IMR-90 (cell line): ENCODE measurements around the gene ROCK2. TPM values are rescaled to one million over a fixed set of nuclear protein-coding genes. Genes with fewer than 3 reads are reported as not detected.

Source experiments
- ATAC-seq: fragments of 200-7000 bp; cut with Tn5 transposase; 2 replicates; pipeline ENCODE4 v1.9.1; 2020; ENCODE audit warnings: low read depth, mild to moderate bottlenecking, moderate library complexity
- Bru-seq: library from RNA; stranded (reverse); fragments of 400-500 nt; gene quantifications from one replicate; lab custom pipeline; 2021; lab: Mats Ljungman, UMichigan
- BruChase-seq, 2 experiments: library from RNA; stranded (reverse); fragments of 400-500 nt; gene quantifications; one replicate each; lab custom pipeline; 2021; lab: Mats Ljungman, UMichigan
- BruUV-seq: library from RNA; stranded (reverse); fragments of 400-500 nt; replicated peaks from 2 replicates; lab custom pipeline; 2021; lab: Mats Ljungman, UMichigan
- CTCF ChIA-PET: fragments of 300-600 bp; formaldehyde crosslinking; extraction: SDS; loops from one replicate; lab custom pipeline; 2021; ENCODE audit warnings: antibody characterized with exemption; lab: Yijun Ruan, JAX
- POLR2A ChIA-PET: fragments of 300-600 bp; sonication (Branson Sonifier 250); formaldehyde crosslinking; loops from one replicate; lab custom pipeline; 2022; ENCODE audit warnings: antibody characterized with exemption; ENCODE audit not compliant: unreplicated experiment; lab: Charles Lee
- DNase-seq: peaks from one replicate; pipeline ENCODE4 v3.0.0; 2013
- H2AFZ ChIP-seq: replicated peaks from 2 replicates; pipeline ENCODE3; 2013; ENCODE audit warnings: low read length, mild to moderate bottlenecking; ENCODE audit not compliant: poor library complexity
- H2AK5ac ChIP-seq: 2 replicates; pipeline ENCODE4 v1.6.1; 2013; ENCODE audit warnings: low read depth, low read length, inconsistent platforms
- H2AK9ac ChIP-seq: replicated peaks from 2 replicates; pipeline ENCODE3; 2013; ENCODE audit warnings: mild to moderate bottlenecking, low read depth, low read length, moderate library complexity; ENCODE audit not compliant: poor library complexity
- H2BK120ac ChIP-seq: 2 replicates; pipeline ENCODE4 v1.6.1; 2013; ENCODE audit warnings: low read depth, low read length, inconsistent platforms
- H2BK15ac ChIP-seq: 3 replicates; pipeline ENCODE4 v1.6.1; 2013; ENCODE audit warnings: low read depth, low read length, inconsistent platforms
- H2BK20ac ChIP-seq: 2 replicates; pipeline ENCODE4 v1.6.1; 2013; ENCODE audit warnings: low read depth, mild to moderate bottlenecking, inconsistent platforms, low read length, moderate library complexity
- H2BK5ac ChIP-seq: 2 replicates; pipeline ENCODE4 v1.6.1; 2013; ENCODE audit warnings: mild to moderate bottlenecking, low read depth, low read length, inconsistent platforms; ENCODE audit not compliant: poor library complexity, severe bottlenecking
- H3K14ac ChIP-seq: replicated peaks from 2 replicates; pipeline ENCODE4 v1.6.1; 2013; ENCODE audit warnings: low read depth, low read length, inconsistent platforms
- H3K18ac ChIP-seq: 2 replicates; pipeline ENCODE4 v1.6.1; 2013; ENCODE audit warnings: low read depth, low read length, control low read depth
- H3K23ac ChIP-seq: 2 replicates; pipeline ENCODE4 v1.6.1; 2013; ENCODE audit warnings: low read depth, low read length, inconsistent platforms
- H3K27ac ChIP-seq: 2 replicates; pipeline ENCODE4 v1.5.1; 2013; ENCODE audit warnings: mild to moderate bottlenecking, control low read depth, low read length; ENCODE audit not compliant: insufficient read depth
- H3K27me3 ChIP-seq: 2 replicates; pipeline ENCODE4 v1.6.1; 2013; ENCODE audit warnings: low read length; ENCODE audit not compliant: control insufficient read depth, insufficient read depth
- H3K36me3 ChIP-seq: 2 replicates; pipeline ENCODE4 v1.6.1; 2013; ENCODE audit warnings: low read length, mixed read lengths; ENCODE audit not compliant: control insufficient read depth, insufficient read depth
- H3K4ac ChIP-seq: 2 replicates; pipeline ENCODE4 v1.6.1; 2013; ENCODE audit warnings: low read depth, low read length, inconsistent platforms
- H3K4me1 ChIP-seq: 2 replicates; pipeline ENCODE4 v1.6.1; 2013; ENCODE audit warnings: low read length, mixed read lengths; ENCODE audit not compliant: control insufficient read depth, insufficient read depth
- H3K4me2 ChIP-seq: 2 replicates; pipeline ENCODE4 v1.6.1; 2013; ENCODE audit warnings: low read depth, mild to moderate bottlenecking, control low read depth, low read length, moderate library complexity
- H3K4me3 ChIP-seq: 2 replicates; pipeline ENCODE4 v1.5.1; 2013; ENCODE audit warnings: low read depth, mild to moderate bottlenecking, control low read depth, low read length, moderate library complexity; ENCODE audit not compliant: insufficient read depth
- H3K56ac ChIP-seq: 2 replicates; pipeline ENCODE4 v1.6.1; 2013; ENCODE audit warnings: low read length, inconsistent platforms; ENCODE audit not compliant: insufficient read depth; ENCODE audit errors: extremely low read depth
- H3K79me1 ChIP-seq, 2 experiments: 2 replicates each; pipeline ENCODE4 v1.6.1; 2013; ENCODE audit warnings: low read length in 2 of 2, inconsistent platforms in 1 of 2, low read depth in 1 of 2
- H3K9ac ChIP-seq: 2 replicates; pipeline ENCODE4 v1.6.1; 2013; ENCODE audit warnings: low read depth, low read length, control low read depth
- H3K9me1 ChIP-seq: 2 replicates; pipeline ENCODE4 v1.6.1; 2013; ENCODE audit warnings: low read length, inconsistent platforms; ENCODE audit not compliant: insufficient read depth
- H3K9me3 ChIP-seq: 2 replicates; pipeline ENCODE4 v1.6.1; 2013; ENCODE audit warnings: low read length; ENCODE audit not compliant: control insufficient read depth, insufficient read depth
- H4K20me1 ChIP-seq: 2 replicates; pipeline ENCODE4 v1.6.1; 2013; ENCODE audit warnings: low read length, inconsistent platforms; ENCODE audit not compliant: insufficient read depth
- H4K5ac ChIP-seq: 2 replicates; pipeline ENCODE4 v1.6.1; 2013; ENCODE audit warnings: mild to moderate bottlenecking, low read depth, low read length, control low read depth
- H4K8ac ChIP-seq, 2 experiments: 2 replicates each; pipeline ENCODE4 v1.6.1; 2013; ENCODE audit warnings: low read depth in 2 of 2, low read length in 2 of 2, control low read depth in 1 of 2, inconsistent platforms in 1 of 2
- H4K91ac ChIP-seq: 2 replicates; pipeline ENCODE4 v1.6.1; 2013; ENCODE audit warnings: low read depth, low read length, inconsistent platforms; ENCODE audit not compliant: insufficient read depth
- BHLHE40 ChIP-seq: fragments of 150-350 bp; IDR thresholded peaks from 2 replicates; pipeline ENCODE4 v1.6.1; 2016; ENCODE audit warnings: mild to moderate bottlenecking, low read depth, low read length
- CEBPB ChIP-seq: IDR thresholded peaks from 2 replicates; pipeline ENCODE4 v1.6.1; 2012; ENCODE audit warnings: low read depth, low read length, improper control_type of control experiment
- CHD1 ChIP-seq: IDR thresholded peaks from 2 replicates; pipeline ENCODE4 v1.6.1; 2012; ENCODE audit warnings: low read depth, low read length, improper control_type of control experiment
- FOS ChIP-seq: fragments of 150-350 bp; IDR thresholded peaks from 2 replicates; pipeline ENCODE4 v1.6.1; 2016; ENCODE audit warnings: low read depth, low read length
- MAZ ChIP-seq: IDR thresholded peaks from 2 replicates; pipeline ENCODE4 v1.6.1; 2012; ENCODE audit warnings: low read depth, mild to moderate bottlenecking, low read length, improper control_type of control experiment, moderate library complexity, borderline replicate concordance
- NFE2L2 ChIP-seq: fragments of 150-350 bp; IDR thresholded peaks from 2 replicates; pipeline ENCODE4 v1.6.1; 2016; ENCODE audit warnings: low read depth, mild to moderate bottlenecking, low read length
- POLR2A ChIP-seq: IDR thresholded peaks from 2 replicates; pipeline ENCODE4 v1.6.1; 2012; ENCODE audit warnings: mild to moderate bottlenecking, low read depth, low read length
- RAD21 ChIP-seq: IDR thresholded peaks from 2 replicates; pipeline ENCODE4 v1.6.1; 2012; ENCODE audit warnings: low read length, improper control_type of control experiment
- RFX5 ChIP-seq: IDR thresholded peaks from 2 replicates; pipeline ENCODE4 v1.8.0; 2012; ENCODE audit warnings: low read depth, mild to moderate bottlenecking, low read length, moderate library complexity
- SMC3 ChIP-seq: fragments of 150-350 bp; IDR thresholded peaks from 2 replicates; pipeline ENCODE4 v1.6.1; 2016; ENCODE audit warnings: low read depth, mild to moderate bottlenecking, antibody characterized with exemption, low read length, moderate library complexity
- USF2 ChIP-seq: fragments of 150-350 bp; IDR thresholded peaks from 2 replicates; pipeline ENCODE4 v1.6.1; 2017; ENCODE audit warnings: mild to moderate bottlenecking, antibody characterized with exemption, low read length, low read depth
- WGBS, 2 experiments: methylation state at CpG; one replicate each; pipeline versions ENCODE4 v1.1.5 to v1.1.7; 2013; ENCODE audit warnings: missing lambda C conversion rate in 2 of 2; ENCODE audit not compliant: insufficient read length in 1 of 2; ENCODE audit errors: extremely low coverage in 2 of 2; 5-methylcytosine and 5-hydroxymethylcytosine counted together
- dilution Hi-C: fragments of 300-500 bp; cut with HindIII; formaldehyde crosslinking; loops from one replicate; pipeline ENCODE4 v1.14.3; 2018; ENCODE audit warnings: low sequenced_read_pairs; ENCODE audit not compliant: unreplicated experiment
- in situ Hi-C: fragments of 300-500 bp; cut with MboI; formaldehyde crosslinking; loops from 3 replicates; pipeline ENCODE4 v1.14.3; 2019; ENCODE audit warnings: low sequenced_read_pairs, inconsistent platforms, mixed read lengths
- intact Hi-C: fragments of 100-400 bp; cut with micrococcal nuclease; formaldehyde crosslinking; loops from 2 replicates; pipeline ENCODE4 v1.10.0; 2022
- long read RNA-seq: library from polyadenylated mRNA; unstranded; transcript quantifications from one replicate; pipeline ENCODE4 v2.0.0, GENCODE V29; 2021; ENCODE audit not compliant: unreplicated experiment
- polyA plus RNA-seq, 3 experiments: library from polyadenylated mRNA; depleted of rRNA; stranded (reverse); fragments of >200 nt; gene quantifications; 2 replicates each; pipeline ENCODE4 v1.2.3, GENCODE V29; 2012; ENCODE audit warnings: low replicate concordance in 1 of 3
- total RNA-seq: library from RNA; depleted of rRNA; stranded (reverse); fragments of >200 nt; gene quantifications from 2 replicates; pipeline ENCODE4 v1.2.3, GENCODE V29; 2012; rRNA removed
- TF ChIP-seq, protein P1 (sequence below): conservative IDR thresholded peaks from 2 replicates; pipeline ENCODE4 v1.5.1; 2012; ENCODE audit warnings: mild to moderate bottlenecking, low read depth, low read length, improper control_type of control experiment

Gene ROCK2
- total RNA-seq (28.3 and 59.7 TPM in 2 replicates), polyA plus RNA-seq (2012; rRNA removed) (7.1 and 9.0 TPM in 2 replicates), Bru-seq, nascent RNA (percentile 95 among the genes with signal in this experiment), BruChase-seq, experiment 1, labeled RNA remaining after a 6-hour chase (percentile 94 among the genes with signal in this experiment), BruChase-seq, experiment 2, labeled RNA remaining after a 2-hour chase (percentile 93 among the genes with signal in this experiment)
- polyA plus RNA-seq (2012; cell fraction: cytosol; rRNA removed) = 1.2 and 1.8 TPM in 2 replicates
- polyA plus RNA-seq (2012; cell fraction: nucleus; rRNA removed; ENCODE audit: low replicate concordance) = 1.1 and 6.1 TPM in 2 replicates
- long read RNA-seq, full-length matches to known transcripts = 14 of 131 reads
- long read RNA-seq, partial matches to known transcripts = 92 of 131 reads
- long read RNA-seq, other reads (novel, unspliced or antisense) = 25 of 131 reads

GRCh38 chr2:11344342-11344955 lies at the start of gene ROCK2:
TSS of gene ROCK2 (minus strand) at chr2:11344636. CDS start at chr2:11344136, 500 bp downstream.
- no peaks in the 10 kb centered on the region for H3K36me3 ChIP-seq
- H3K27ac ChIP-seq = peak within 1 kb of the TSS; percentile 98
- H4K8ac ChIP-seq = peak within 1 kb of the TSS; percentile 90 to 91
- CTCF ChIA-PET = interaction anchor here (1.5 to 2.2 kb wide), 3 partner anchors 110 to 212 kb away, joined by 3 to 10 read pairs (median 5); a partner anchor contains a TSS
- peak within 1 kb of the TSS; percentile 72; the same call in 1 of the 2 replicates for H2BK20ac ChIP-seq
- WGBS, 2 experiments = 0% methylated on average over 17 of the region's 90 CpGs; no CpG with 5 or more reads in 1 of the 2 experiments
- peak within 1 kb of the TSS; percentile 93 for H2BK5ac ChIP-seq
- peak within 1 kb of the TSS; percentile 92 for H4K5ac ChIP-seq
- peaks cover 0 to 11% of the 10 kb centered on the region in 2 experiments; a peak in 3 of 4 replicates for H3K79me1 ChIP-seq
- H2AK9ac ChIP-seq = peak within 1 kb of the TSS; percentile 98
- intact Hi-C loops (loop anchor here (5.0 kb wide), 4 partner anchors 37 to 152 kb away; no protein-coding TSS in a partner anchor), dilution Hi-C loops (no loop called here), in situ Hi-C loops (no loop called here)
- H3K23ac ChIP-seq = peak within 1 kb of the TSS; percentile 95
- H4K91ac ChIP-seq = peak within 1 kb of the TSS; percentile 89
- H3K27me3 ChIP-seq = no peaks in the 10 kb centered on the region
- no TSS peak for BruUV-seq
- POLR2A ChIA-PET = interaction anchor here (0.6 to 1.6 kb wide), 4 partner anchors 11 to 57 kb away, joined by 3 to 18 read pairs (median 4); no protein-coding TSS in a partner anchor
- DNase-seq (peak; percentile 79), ATAC-seq (peak; percentile 80)
- peak within 1 kb of the TSS; percentile 90 for H3K4me2 ChIP-seq
- H3K9ac ChIP-seq = peak within 1 kb of the TSS; percentile 98
- peak within 1 kb of the TSS; percentile 92 for H3K4ac ChIP-seq
- H2AK5ac ChIP-seq = peak within 1 kb of the TSS; percentile 91
- peak within 1 kb of the TSS; percentile 94 for H3K56ac ChIP-seq
- H4K20me1 ChIP-seq = peaks cover 43% of the 10 kb centered on the region
- H3K4me3 ChIP-seq = peak within 1 kb of the TSS; percentile 87
- peak within 1 kb of the TSS; percentile 74 for H3K18ac ChIP-seq
- peak within 1 kb of the TSS; percentile 82 for H2BK120ac ChIP-seq
- no peaks in the 10 kb centered on the region for H3K9me3 ChIP-seq
- H3K4me1 ChIP-seq = peaks cover 5% of the 10 kb centered on the region; the same call in 1 of the 2 replicates
- H2AFZ ChIP-seq = peak within 1 kb of the TSS; percentile 88
- H3K14ac ChIP-seq = peak within 1 kb of the TSS; percentile 92
- H3K9me1 ChIP-seq = 0 out of 2 replicates have a peak, but pooled peaks cover 7% of the 10 kb centered on the region
- peak within 1 kb of the TSS; percentile 73; the same call in 1 of the 3 replicates for H2BK15ac ChIP-seq
- no peak for TF ChIP-seq SMC3
- no peak for TF ChIP-seq USF2
- no peak for TF ChIP-seq RAD21
- TF ChIP-seq POLR2A = peak; percentile 60
- no peak for TF ChIP-seq NFE2L2
- TF ChIP-seq, protein P1, sequence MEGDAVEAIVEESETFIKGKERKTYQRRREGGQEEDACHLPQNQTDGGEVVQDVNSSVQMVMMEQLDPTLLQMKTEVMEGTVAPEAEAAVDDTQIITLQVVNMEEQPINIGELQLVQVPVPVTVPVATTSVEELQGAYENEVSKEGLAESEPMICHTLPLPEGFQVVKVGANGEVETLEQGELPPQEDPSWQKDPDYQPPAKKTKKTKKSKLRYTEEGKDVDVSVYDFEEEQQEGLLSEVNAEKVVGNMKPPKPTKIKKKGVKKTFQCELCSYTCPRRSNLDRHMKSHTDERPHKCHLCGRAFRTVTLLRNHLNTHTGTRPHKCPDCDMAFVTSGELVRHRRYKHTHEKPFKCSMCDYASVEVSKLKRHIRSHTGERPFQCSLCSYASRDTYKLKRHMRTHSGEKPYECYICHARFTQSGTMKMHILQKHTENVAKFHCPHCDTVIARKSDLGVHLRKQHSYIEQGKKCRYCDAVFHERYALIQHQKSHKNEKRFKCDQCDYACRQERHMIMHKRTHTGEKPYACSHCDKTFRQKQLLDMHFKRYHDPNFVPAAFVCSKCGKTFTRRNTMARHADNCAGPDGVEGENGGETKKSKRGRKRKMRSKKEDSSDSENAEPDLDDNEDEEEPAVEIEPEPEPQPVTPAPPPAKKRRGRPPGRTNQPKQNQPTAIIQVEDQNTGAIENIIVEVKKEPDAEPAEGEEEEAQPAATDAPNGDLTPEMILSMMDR = no peak
- TF ChIP-seq CHD1 = no peak
- TF ChIP-seq FOS = no peak
- TF ChIP-seq MAZ = peak; percentile 68; the same call in 1 of the 2 replicates
- no peak for TF ChIP-seq BHLHE40
- no peak for TF ChIP-seq RFX5
- no peak for TF ChIP-seq CEBPB
